ENCODE results near the gene GRB2.

DNA sequence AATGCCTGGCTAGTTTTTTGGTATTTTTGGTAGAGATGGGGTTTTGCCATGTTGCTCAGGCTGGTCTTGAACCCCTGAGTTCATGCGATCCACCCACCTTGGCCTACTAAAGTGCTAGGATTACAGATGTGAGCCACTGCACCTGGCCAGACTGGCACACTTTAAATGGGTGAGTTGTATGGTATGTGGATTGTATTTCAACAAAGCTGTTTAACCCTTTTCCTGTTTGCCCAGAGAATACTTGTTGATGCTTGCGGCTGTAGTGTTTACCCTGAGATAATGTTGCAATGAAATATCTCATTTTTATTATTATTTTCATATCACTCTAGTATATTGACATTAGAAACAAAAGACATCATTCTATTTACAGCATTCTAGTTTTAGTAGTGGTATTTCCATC is 33.8 kb upstream of the GRB2 start:
- TF ChIP-seq CTCF (IDR thresholded peaks at IDR 0.05; ENCODE audit: insufficient read depth, low read length): no peak
- TF ChIP-seq, protein P1, sequence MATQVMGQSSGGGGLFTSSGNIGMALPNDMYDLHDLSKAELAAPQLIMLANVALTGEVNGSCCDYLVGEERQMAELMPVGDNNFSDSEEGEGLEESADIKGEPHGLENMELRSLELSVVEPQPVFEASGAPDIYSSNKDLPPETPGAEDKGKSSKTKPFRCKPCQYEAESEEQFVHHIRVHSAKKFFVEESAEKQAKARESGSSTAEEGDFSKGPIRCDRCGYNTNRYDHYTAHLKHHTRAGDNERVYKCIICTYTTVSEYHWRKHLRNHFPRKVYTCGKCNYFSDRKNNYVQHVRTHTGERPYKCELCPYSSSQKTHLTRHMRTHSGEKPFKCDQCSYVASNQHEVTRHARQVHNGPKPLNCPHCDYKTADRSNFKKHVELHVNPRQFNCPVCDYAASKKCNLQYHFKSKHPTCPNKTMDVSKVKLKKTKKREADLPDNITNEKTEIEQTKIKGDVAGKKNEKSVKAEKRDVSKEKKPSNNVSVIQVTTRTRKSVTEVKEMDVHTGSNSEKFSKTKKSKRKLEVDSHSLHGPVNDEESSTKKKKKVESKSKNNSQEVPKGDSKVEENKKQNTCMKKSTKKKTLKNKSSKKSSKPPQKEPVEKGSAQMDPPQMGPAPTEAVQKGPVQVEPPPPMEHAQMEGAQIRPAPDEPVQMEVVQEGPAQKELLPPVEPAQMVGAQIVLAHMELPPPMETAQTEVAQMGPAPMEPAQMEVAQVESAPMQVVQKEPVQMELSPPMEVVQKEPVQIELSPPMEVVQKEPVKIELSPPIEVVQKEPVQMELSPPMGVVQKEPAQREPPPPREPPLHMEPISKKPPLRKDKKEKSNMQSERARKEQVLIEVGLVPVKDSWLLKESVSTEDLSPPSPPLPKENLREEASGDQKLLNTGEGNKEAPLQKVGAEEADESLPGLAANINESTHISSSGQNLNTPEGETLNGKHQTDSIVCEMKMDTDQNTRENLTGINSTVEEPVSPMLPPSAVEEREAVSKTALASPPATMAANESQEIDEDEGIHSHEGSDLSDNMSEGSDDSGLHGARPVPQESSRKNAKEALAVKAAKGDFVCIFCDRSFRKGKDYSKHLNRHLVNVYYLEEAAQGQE (IDR thresholded peaks at IDR 0.05; ENCODE audit: insufficient replicate concordance, low read depth): no peak
- TF ChIP-seq GABPA (IDR thresholded peaks at IDR 0.05; ENCODE audit: low read depth): no peak
